ENCODE measurements around the gene EMILIN1.

The EMILIN1 gene

DNA sequence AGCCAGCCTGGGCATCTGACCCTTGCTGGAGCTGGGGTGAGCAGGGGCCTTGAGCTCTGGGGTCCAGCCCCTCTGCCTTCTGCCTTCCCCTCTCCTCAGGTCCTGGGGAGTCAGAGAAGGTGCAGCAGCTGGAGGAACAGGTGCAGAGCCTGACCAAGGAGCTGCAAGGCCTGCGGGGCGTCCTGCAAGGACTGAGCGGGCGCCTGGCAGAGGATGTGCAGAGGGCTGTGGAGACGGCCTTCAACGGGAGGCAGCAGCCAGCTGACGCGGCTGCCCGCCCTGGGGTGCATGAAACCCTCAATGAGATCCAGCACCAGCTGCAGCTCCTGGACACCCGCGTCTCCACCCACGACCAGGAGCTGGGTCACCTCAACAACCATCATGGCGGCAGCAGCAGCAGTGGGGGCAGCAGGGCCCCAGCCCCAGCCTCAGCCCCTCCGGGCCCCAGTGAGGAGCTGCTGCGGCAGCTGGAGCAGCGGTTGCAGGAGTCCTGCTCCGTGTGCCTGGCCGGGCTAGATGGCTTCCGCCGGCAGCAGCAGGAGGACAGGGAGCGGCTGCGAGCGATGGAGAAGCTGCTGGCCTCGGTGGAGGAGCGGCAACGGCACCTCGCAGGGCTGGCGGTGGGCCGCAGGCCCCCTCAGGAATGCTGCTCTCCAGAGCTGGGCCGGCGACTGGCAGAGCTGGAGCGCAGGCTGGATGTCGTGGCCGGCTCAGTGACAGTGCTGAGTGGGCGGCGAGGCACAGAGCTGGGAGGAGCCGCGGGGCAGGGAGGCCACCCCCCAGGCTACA lies 3.8 kb downstream of the EMILIN1 start:
- no peak for DNase-seq

DNA sequence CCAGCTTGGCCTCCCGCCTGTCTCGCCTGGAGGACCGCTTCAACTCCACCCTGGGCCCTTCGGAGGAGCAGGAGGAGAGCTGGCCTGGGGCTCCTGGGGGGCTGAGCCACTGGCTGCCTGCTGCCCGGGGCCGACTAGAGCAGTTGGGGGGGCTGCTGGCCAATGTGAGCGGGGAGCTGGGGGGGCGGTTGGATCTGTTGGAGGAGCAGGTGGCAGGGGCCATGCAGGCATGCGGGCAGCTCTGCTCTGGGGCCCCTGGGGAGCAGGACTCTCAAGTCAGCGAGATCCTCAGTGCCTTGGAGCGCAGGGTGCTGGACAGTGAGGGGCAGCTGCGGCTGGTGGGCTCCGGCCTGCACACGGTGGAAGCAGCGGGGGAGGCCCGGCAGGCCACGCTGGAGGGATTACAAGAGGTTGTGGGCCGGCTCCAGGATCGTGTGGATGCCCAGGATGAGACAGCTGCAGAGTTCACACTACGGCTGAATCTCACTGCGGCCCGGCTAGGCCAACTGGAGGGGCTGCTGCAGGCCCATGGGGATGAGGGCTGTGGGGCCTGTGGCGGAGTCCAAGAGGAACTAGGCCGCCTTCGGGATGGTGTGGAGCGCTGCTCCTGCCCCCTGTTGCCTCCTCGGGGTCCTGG lies 4.5 kb downstream of the EMILIN1 start:
- DNase-seq, result no peak

DNA sequence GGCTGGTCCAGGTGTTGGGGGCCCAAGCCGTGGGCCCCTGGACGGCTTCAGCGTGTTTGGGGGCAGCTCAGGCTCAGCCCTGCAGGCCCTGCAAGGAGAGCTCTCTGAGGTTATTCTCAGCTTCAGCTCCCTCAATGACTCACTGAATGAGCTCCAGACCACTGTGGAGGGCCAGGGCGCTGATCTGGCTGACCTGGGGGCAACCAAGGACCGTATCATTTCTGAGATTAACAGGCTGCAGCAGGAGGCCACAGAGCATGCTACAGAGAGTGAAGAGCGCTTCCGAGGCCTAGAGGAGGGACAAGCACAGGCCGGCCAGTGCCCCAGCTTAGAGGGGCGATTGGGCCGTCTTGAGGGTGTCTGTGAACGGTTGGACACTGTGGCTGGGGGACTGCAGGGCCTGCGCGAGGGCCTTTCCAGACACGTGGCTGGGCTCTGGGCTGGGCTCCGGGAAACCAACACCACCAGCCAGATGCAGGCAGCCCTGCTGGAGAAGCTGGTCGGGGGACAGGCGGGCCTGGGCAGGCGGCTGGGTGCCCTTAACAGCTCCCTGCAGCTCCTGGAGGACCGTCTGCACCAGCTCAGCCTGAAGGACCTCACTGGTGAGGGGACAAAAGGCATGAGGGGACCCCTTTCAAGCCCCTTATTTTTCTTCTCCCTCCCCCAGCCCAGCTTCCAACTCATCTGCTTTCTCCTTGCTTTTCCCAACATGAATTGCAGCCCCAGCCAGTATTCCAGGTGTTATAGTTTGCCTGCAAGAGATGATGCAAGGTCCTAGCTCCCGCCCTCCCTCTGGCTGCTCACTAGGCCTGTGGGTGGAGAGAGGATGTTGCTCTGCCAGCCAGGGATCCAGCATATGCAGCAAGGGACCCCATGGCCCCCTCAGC lies 5.2 kb downstream of the EMILIN1 start:
- DNase-seq, result no peak

DNA sequence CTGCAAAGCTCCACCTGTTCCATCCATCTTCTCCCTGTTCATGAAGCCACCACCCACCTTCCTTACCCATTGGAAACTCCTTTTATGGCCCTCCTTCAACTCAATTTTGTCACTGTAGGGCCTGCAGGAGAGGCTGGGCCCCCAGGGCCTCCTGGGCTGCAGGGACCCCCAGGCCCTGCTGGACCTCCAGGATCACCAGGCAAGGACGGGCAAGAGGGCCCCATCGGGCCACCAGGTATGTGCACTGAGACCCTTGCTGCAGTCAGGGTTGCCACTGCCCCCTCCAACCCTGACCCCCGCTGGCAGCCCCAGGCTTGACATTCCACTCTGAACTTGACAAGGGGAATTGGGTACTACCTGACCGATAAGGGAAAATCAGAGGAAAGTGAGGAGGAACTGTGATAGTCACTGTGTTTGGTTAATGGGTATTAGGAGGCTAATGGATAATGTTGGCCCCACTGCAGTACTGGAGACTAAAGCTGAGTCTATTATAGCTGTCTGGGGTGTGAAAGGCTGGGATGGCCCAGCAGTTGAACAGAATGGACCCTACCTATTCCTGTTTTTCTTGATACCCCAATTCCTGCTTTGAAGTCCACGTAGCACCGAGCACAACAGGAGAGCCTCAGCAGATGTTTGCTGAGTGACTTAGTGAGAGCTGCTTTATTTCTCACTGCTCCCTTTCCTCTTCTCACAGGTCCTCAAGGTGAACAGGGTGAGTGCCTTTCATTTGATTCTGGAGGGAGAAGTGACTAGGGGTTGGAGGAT lies 6.1 kb downstream of the EMILIN1 start:
- DNase-seq, result no peak

DNA sequence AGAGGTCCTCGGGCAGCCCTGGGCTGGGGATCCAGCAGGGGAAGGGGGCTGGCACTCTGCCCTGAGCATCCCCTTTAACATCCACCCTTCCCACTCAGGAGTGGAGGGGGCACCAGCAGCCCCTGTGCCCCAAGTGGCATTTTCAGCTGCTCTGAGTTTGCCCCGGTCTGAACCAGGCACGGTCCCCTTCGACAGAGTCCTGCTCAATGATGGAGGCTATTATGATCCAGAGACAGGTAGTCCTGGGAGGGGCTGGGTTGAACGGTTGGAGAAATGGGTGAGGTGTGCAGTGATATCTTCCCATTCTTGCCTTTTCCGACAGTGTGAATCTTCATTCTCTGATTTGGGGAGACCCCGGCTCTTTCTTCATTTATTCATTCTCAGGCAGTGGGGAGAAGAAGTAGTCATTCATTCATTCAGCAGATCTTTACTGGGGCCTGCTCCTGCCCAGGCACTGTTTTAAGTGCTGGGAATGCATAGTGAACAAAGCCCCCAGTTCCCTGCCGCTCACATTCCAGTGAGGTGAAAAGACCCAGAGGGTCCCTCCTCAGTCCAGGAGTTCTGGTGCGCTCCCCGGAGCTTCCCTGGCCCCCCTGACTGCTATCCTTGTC lies 6.8 kb downstream of the EMILIN1 start:
- DNase-seq, result no peak

DNA sequence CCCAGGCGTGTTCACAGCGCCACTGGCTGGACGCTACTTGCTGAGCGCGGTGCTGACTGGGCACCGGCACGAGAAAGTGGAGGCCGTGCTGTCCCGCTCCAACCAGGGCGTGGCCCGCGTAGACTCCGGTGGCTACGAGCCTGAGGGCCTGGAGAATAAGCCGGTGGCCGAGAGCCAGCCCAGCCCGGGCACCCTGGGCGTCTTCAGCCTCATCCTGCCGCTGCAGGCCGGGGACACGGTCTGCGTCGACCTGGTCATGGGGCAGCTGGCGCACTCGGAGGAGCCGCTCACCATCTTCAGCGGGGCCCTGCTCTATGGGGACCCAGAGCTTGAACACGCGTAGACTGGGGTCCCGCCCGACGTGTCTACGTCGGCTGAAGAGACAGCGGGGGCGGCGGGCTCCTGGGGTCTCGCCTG lies 7.3 kb downstream of the EMILIN1 start:
- DNase-seq, result peak; percentile 15

DNA sequence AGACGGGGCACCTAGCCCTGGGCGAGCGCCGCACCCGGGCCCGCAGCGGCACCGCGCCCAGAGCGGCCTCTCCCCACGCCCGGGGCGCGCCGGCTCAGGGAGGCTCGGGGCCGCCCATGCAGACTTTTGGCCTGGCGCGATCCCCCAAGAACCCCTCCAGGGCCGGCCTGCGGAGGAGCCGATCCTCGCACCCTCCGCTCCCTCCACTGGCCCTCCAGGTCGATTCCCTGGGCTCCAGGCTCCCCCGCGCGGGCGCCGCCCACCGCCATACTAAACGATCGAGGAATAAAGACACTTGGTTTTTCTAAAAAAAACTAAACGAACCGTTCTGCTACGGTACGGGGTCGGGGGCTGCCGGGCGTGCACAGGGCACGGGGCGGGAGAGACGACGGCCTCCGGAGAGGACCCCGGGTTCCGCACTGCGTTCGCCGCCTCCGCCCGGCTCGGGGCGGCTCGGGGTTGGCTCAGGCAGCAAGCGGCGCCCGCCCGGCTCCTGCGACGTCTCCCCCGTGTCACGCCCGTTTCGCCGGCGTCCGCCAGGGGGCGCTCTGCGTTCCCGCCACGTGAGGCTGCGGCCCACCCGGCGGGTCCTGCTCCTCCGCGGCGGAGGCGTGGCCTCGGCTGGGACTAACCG lies 7.8 kb downstream of the EMILIN1 start:
- peak; percentile 97 for DNase-seq

DNA sequence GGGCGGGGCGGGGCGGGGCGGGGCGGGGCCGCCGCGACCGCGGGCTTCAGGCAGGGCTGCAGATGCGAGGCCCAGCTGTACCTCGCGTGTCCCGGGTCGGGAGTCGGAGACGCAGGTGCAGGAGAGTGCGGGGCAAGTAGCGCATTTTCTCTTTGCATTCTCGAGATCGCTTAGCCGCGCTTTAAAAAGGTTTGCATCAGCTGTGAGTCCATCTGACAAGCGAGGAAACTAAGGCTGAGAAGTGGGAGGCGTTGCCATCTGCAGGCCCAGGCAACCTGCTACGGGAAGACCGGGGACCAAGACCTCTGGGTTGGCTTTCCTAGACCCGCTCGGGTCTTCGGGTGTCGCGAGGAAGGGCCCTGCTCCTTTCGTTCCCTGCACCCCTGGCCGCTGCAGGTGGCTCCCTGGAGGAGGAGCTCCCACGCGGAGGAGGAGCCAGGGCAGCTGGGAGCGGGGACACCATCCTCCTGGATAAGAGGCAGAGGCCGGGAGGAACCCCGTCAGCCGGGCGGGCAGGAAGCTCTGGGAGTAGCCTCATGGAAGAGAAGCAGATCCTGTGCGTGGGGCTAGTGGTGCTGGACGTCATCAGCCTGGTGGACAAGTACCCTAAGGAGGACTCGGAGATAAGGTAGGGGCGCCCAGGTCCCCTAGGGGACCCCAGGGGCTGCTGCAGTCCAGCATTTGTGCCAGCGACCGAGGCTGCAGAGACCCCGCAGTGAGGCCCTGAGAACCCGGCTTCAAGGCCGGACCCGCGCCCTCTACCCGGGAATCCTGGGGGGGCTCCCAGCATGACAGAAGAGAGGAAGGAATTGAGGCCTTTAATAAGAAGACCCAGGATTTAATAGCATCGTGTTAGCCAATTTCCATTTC lies 8.5 kb downstream of the EMILIN1 start, which contains the start of gene KHK:
KHK (plus strand) TSS at position 49 of the 870 bp plus-strand sequence; CDS start at position 537, 488 bp downstream.
- DNase-seq, result no peak

DNA sequence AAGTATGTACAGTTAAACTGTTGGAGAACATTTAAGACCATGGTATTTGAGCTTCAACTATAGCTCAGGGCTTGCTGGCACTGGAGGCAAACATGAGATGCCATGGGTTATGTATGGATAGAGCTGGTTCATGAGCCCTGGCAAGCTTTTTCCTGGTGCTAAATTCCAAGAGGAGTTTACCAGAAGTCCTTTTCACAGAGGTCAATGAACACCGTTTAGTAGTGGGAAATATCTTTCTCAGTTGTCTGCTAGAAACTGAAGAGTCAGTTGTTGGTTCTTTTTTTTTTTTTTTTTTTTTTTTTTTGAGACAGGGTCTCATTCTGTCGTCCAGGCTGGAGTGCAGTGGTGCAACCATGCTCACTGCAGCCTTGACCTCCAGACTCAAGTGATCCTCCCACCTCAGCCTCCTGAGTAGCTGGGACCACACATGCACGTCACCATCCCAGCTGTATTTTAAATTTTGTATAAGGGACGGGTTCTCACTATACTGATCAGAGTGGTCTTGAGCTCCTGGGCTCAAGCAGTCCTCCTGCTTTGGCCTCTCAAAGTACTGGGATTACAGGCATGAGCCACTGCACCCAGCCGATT lies 9.5 kb downstream of the EMILIN1 start:
- DNase-seq, result no peak

DNA sequence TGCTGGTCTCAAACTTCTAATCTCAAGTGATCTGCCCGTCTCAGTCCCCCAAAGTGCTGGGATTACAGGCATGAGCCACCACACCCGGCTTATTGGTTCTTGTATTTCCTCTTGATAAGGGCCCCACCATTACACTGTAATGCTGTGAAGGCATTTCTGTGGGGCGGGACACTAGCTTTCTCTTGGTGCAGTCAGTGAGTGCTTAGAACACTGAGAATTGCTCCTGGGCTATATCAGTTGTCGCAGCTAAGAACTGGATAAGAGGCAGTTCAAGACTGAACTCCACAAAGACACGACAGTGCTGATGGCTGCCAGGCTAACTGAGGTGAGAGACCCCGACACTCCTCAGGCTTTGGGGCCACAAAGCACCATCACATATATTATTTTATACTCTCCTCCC lies 10.2 kb downstream of the EMILIN1 start:
- no peak for DNase-seq

DNA sequence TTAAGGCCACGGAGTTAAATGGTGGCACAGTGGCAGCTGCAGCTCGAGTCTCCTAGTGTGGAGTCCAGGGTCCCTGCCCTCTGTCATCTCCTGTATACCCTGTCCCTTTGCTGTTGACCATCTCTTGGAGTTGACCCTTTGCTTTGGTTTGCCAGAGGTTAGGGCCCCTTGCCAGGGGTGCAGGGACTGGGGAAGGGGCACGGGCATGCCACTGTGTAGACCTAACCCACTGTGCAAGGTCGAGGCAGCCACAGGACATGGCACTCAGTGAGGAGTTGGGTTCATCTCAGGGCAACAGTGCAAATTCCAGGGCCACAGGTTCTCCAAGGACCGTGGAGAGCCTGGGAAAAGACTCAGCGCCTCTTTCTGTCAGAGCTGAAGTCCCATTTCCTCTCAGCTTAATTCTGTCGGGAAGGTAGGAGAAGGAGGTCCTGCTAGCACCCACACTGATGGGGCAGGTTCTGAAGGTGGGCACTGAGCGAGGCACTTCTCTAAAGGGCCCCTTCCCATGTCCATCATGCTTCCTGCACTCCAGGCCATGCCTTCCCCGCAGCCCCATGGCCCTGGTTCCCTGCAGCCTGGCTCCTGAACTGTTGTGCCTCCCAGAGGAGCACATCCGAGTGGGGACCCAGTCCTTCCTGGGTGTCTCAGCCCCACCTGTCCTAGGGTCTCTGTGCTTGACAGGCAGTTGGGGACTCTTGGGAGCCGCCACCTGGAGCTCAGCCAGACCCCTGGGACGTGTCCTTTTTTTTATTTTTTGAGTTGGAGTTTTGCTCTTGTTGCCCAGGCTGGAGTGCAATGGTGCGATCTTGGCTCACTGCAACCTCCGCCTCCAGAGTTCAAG lies 10.9 kb downstream of the EMILIN1 start:
- no peak for DNase-seq

DNA sequence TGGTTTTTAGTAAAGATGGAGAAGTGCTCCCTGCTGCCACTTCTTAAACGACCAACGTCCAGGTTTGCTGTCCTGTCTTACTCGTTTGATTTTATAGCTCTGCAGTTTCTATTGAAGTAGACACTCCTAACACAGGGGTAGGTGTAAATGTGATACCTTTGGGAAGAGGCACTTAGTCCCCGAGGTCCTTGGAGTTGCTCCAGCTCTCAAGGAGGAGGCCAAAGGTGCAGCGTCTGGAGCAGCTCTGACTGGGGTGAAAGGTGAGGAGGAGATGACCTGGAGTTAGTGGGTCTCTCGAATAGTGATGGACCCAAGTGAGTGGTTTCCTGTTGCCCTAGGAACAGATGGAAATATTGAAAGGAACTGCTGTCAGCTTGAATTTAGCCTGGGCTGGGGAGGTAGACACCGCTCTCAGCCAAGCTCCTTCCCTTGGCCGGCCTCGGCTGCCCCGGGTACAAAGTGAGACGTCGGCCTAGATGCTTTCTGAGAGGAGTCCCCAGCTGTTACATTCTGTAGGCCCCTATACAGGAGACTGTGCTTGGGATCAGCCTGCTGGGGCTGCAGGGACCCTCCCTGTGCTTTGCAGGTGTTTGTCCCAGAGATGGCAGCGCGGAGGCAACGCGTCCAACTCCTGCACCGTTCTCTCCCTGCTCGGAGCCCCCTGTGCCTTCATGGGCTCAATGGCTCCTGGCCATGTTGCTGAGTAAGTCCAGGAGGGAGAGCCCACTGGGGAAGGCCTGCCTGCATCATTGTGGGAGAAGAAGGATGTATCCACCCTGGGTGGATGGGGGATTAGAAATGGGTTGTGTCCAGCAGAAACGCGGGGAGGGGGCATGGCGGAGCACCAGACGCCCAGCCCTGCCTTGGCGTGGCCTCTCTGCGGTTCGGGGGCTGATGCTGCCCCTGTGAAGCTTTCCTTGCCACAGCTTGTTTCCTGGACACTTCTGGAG lies 13.6 kb downstream of the EMILIN1 start:
- no peak for DNase-seq

DNA sequence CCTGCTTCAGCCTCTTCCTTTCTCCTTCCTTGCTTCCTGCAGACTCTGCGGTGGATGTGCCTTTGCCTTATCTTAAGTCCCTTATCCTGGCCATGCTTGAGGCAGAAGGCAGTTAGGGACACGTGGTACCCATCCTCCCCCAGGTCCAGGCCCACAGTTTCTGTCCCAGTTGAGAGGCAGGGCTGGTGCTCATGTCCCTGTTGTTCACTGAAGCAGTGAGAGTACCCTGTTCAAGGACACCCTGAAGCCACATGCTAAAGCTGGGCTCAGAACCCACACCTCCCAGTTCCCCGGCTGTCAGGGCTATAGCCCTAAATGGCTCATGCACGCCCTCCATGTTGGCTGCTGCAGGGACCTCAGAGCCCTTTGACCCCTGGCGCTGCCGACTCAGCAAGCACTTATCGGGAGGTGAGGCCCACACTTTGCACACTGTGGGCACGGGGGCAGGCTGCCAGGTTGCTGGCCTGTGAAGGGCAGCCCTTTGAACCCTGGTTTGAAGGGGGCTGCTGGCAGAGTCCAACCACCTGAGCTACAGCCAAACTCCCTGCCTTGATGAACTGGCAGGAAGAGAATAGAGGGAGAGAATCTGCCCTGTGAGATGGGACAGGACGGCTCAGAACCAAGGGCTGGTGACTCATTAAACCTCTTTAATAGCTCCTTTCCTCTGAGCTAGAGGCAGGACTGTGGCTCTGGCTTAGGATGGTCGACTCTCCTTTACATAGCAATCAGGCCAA lies 14.4 kb downstream of the EMILIN1 start:
- DNase-seq, result no peak

DNA sequence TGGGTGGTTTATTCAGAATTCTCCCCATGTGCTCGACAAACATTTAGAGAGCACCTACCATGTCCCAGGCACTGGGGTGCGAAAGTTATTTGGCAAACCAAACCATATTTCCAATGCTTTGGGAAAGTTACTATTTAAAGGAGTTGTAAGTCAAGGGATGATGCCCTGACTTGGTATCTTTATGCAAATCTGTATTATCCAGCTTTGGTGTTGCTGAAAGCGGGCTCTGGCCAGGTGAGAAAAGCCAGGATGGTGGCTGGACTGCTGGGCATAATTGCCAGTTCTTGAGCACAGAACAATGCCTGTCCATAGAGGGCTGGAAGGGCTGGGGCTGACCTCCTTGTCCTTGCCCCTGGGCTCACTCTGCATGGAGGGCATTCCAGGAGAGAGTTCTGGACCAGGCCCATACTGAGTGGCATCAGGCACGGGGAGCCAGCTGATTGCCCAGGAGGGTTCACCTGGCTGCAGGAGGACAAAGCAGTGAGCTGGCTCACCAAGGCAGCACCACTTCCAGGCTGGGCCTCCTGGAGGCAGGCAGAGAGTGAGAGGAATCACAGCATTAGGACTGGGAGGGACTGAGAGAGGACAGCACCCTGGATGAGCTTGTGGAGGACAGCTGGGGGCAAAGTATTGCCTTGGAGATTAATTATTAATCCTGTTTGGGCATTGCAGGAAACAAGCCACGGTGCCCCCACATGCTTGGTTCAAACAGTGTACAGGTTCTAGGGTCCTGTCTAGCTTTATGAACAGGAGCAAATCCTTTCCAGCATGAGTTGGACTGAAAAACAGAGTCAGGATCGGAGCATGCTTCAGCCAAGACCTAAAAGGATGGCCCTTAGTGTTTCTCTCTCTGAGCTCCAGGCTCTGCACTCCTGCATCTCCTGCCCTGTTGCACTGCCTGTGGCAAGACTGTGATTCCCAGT lies 15.3 kb downstream of the EMILIN1 start:
- DNase-seq, result no peak

DNA sequence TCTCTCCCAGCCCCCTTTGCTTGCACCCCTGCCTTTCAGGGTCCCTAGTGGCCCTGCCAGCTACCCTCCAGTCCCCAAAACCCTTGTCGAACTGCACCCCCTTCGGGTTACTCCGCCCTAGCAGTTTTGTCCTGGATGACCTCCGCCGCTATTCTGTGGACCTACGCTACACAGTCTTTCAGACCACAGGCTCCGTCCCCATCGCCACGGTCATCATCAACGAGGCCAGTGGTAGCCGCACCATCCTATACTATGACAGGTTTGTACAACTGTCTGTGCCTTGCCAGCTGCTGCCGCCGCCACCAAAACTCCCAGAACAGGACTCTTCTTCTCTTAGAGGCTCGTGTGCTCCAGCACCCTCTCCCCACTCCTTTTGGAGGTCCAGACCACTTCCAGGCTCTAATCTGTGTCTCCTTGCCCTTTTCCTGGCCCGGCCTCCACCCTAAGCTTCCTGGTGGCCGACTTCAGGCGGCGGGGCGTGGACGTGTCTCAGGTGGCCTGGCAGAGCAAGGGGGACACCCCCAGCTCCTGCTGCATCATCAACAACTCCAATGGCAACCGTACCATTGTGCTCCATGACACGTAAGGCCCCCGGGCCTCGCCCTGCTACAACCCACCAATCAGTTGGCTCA lies 16.1 kb downstream of the EMILIN1 start:
- DNase-seq, result no peak

DNA sequence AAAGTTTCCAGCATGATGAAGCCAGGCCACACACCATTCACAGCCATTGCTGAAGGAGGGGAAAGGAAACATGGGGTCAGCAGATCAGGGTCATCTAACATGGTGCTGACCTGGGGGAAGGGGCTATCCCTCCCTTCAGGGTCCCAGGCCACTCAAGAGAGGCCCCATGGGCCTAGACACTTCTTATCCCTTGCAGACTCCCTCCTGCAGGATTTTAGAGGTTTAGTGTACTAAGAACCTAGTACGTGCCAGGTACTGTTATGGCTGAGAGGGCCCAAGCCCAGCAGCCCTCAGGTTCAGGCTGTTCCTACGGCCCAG lies 17.0 kb downstream of the EMILIN1 start:
- no peak for DNase-seq
